GM12873 (cell line): ENCODE results near the gene EYA4.

ENCODE experiments used
- TF ChIP-seq, protein P1 (sequence below): IDR thresholded peaks from 2 replicates; pipeline ENCODE4 v1.5.1; 2012; ENCODE audit warnings: low read depth, mild to moderate bottlenecking, moderate library complexity, low read length, control low read depth; ENCODE audit not compliant: insufficient read depth; ENCODE audit errors: missing control alignments

The EYA4 gene

DNA sequence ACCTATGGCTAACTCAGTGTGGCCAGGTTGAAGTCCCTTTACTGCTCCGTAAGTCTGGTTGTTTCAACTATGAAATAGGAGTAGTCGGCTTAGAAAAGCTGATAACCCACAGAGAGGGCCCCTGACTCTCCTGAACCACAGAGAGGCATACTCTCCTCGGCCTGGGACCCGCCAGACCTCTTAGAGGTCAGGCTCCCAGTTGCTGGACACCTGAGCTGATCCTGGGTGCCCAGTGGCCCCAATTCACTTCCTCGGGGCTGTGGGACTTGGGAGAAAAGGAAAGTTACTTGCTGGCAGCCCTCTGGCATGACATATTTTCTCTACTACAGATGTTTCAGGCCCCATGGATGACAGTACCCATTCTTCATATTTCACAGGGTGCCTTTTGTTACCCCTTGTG, 34.2 kb upstream of the EYA4 start:
- TF ChIP-seq, protein P1, sequence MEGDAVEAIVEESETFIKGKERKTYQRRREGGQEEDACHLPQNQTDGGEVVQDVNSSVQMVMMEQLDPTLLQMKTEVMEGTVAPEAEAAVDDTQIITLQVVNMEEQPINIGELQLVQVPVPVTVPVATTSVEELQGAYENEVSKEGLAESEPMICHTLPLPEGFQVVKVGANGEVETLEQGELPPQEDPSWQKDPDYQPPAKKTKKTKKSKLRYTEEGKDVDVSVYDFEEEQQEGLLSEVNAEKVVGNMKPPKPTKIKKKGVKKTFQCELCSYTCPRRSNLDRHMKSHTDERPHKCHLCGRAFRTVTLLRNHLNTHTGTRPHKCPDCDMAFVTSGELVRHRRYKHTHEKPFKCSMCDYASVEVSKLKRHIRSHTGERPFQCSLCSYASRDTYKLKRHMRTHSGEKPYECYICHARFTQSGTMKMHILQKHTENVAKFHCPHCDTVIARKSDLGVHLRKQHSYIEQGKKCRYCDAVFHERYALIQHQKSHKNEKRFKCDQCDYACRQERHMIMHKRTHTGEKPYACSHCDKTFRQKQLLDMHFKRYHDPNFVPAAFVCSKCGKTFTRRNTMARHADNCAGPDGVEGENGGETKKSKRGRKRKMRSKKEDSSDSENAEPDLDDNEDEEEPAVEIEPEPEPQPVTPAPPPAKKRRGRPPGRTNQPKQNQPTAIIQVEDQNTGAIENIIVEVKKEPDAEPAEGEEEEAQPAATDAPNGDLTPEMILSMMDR, result no peak

DNA sequence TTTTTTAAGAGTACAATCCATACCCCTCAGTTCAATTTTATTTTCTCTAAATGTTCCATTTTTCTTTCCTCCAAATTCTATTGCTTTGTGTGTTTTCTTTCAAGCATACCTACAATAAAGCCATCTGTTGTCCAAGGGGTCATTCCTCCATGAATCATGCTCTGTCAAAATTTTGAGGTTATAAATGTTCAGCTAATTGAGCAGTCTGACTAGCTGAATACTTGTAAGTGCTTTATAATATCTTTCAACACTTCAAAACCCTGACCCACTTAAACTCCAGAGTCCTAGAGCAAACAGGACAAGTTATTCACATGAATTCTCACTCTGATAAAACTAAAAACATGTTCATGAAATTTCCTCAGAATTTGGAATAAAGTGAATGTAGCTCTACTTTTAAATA, 33.4 kb upstream of the EYA4 start:
- TF ChIP-seq, protein P1, result no peak

- TF ChIP-seq, protein P1, result no peak
Measured at GRCh38 chr6:133208183-133208755, 32.9 kb upstream of the EYA4 start.

DNA sequence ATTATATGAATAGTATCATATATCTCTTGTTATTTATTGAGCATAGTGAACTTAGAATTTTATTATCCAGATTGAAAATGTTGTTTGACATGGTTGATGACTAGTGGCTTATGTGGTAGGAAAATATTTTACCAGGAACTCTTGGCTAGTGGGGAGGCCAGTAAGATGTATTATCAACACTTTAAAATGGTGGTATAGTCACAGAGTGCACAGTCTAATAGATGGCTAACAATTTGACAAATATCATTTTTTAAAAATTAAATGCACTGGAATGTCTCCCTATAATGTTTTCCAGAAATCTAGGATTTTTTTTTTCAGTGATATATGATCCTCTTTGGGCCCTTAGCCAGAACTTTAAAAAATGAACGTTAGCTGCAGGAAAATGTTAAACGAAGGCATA, 26.9 kb upstream of the EYA4 start:
- TF ChIP-seq, protein P1, result no peak

GRCh38 chr6:133218852-133219251, 22.3 kb upstream of the EYA4 start:
- TF ChIP-seq, protein P1, result no peak

GRCh38 chr6:133223452-133224029, 17.6 kb upstream of the EYA4 start:
- TF ChIP-seq, protein P1, result no peak

DNA sequence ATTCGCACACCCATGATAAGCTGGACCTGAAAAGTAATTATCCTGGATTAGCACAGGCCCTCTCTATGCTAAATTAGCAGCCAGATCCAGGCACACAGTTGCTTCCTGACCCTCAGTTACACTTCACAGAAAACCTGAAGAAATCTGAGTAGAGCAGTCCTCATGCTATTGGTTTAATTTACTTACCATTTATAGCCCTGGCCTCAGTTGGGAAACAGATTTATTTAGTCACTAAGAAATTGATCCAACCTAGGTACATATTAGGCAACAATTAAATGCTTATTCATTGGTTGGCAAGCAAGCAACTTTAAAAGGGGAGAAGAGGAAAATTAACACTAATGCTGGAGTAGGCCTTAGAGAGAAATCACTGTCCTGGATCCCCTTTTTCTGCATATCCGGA, 15.6 kb upstream of the EYA4 start:
- TF ChIP-seq, protein P1, result no peak
